Posterior vena cava (tissue), 2 donors: Measurements from ENCODE around the gene ALDH3A1. TPM values are rescaled to one million over a fixed set of nuclear protein-coding genes. Genes with fewer than 3 reads are reported as not detected.
"Not testable (repeated sequence)": the region's sequence is repeated elsewhere in the genome, so short reads cannot be mapped to it uniquely, and the experiment has no call there.

ENCODE experiments used
- DNase-seq: peaks from one replicate; pipeline ENCODE4 v3.0.0-alpha.2; 2020; ENCODE audit warnings: low spot score
- intact Hi-C, 2 donors: fragments of 100-400 bp; cut with DNase I; formaldehyde crosslinking; loops; one replicate each; pipeline versions ENCODE4 v1.14.1 to v1.14.2; 2022 to 2023
- long read RNA-seq, 2 donors: library from polyadenylated mRNA; unstranded; transcript quantifications; one replicate each; pipeline ENCODE4 v2.0.0, GENCODE V29; 2020 to 2021
- total RNA-seq, 2 donors: library from RNA; stranded (reverse); fragmentation: NEBNext Ultra II Directional; extraction: Animal tissue kit (Norgen Biotek cat#: 25700); gene quantifications; one replicate each; pipeline ENCODE4 v1.2.1, GENCODE V29; 2021
- donor health status: DM: yes; HTN: yes; CAD: no.
- donor health status: DM: yes; HTN: yes; CAD: no.

ALDH3A1 gene
- total RNA-seq = under 1 TPM in 1 of 2 donors, not detected in 1; 0.46 TPM
- long read RNA-seq, donor 1 = 0 reads
- long read RNA-seq, donor 2 = 0 reads

DNA sequence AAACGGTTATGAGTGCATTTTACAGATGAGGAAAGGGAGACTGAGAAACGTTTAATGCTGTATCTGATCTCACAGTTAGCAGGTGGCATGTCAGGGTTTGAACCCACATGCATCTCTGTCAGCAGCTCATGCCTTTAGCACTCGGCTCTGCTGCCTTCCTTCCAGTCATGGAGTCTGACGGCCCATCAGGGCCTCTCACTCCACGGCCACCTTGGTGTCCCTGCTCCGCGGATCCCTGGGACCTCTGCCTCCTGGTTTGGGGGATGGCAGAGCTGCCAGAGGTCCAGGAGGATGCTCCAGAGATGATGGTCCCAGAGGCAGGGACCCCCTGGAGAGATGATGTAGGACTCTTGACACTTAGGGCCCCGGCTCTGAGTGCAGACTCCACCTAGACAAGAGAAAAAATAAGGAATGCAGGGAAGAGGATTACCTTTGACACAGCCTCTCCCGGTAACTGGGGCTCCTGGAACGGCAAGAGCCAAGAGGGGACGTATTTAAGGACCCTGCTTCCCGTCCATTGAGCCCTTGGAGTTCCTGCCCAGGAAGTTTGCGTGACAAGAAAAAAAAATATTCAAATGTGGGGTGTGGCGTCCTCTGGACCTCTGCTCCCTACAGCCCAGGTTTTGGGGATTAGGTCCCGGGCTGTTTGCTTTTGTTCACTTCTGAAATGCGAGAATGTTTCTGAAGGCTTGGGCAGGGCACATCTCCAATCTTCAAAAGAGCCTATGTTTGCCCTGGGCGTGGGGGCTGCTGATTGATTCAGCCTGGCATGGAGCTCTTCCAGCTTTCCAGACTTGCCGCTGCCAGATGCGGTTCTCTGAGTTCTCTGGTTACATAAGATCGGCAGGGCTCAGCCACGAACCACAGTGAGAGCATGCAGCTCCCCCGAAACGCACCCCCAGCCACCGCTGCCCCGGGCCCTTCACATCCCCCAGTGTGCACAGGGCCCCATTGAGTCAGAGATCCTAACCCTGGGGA is at the start of gene ALDH3A1:
Gene ALDH3A1, minus strand, starts transcription at position 470 of the 978 bp plus-strand sequence. CDS start 3,169 bp downstream, outside the sequence.
- intact Hi-C loops = no loop called here
- DNase-seq = no peak

DNA sequence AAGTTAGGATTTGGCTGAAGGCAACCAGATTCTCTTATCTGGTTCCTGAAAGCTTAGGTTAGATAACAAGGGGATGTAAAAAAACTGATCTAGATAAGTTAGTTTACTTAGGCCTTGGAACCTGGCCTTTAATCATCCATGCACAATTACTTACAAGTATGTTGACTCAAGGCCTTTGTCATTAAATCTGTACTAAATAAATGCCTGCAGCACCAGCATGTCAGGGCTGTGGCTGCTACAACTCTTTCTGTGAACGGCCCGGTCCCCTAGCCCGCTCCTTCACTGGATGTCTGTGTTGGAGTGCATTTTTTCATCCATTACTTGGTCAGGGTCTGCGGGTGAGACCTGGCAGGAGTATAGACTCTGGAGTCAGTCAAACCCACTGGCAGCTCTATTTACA is 48.4 kb upstream of the ALDH3A1 start:
- no peak for DNase-seq
- intact Hi-C loops = loop anchor here in 1 of 2 donors (10.0 kb wide), 1 partner anchor 118 kb away; no protein-coding TSS in a partner anchor

DNA sequence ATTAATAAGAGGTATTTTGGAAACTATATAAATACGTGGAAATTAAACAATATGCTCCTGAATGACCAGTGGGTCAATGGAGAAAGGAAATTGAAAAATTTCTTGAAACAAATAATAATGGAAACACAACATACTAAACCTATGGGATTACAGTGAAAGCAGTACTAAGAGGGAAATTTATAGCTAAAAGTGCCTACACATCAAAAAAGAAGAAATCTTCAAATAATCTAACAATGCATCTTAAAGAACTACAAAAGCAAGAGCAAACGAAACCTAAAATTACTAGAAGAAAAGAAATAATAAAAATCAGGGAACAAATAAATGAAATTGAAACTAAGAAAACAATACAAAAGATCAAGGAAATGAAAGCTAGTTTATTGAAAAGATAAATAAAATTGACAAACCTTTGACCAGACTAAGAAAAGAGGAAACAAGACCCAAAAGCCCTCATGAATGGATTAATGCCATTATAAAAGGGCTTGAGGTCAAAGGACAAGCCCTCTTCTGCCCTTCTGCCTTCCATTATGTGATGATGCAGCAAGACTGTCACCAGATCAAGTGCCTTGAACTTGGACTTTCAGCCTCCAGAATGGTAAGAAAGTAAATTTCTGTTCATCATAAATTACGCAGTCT is 43.9 kb upstream of the ALDH3A1 start:
- intact Hi-C loops = loop anchor here in 1 of 2 donors (10.0 kb wide), 1 partner anchor 123 kb away; no protein-coding TSS in a partner anchor
- DNase-seq = no peak

DNA sequence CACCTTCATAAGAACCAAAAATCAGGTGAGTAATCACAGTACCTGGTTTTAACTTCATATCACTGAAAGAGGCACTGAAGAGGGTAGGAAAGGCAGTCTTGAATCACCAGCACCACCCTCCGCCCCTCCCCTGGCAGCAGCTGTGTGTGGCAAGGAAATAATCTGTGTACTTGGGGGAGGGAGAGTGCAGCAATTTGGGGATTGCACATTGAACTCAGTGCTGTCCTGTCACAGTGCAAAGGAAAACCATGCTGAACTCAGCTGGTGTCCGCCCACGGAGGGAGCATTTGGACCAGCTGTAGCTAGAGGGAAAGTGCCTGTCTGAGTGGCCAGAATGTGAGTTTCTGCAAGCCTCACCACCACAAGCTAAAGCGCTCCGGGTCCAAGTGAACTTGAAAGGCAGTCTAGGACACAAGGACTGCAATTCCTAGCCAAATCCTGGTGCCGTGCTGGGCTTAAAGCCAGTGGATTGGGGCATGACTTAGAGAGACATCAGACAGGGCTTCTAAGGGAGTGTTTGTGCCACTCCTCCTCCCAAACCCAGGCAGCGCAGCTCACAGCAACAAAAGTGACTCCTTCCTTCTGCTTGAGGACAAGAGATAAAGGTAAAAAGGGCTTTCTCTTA is 39.7 kb upstream of the ALDH3A1 start:
- intact Hi-C loops = no loop called here

DNA sequence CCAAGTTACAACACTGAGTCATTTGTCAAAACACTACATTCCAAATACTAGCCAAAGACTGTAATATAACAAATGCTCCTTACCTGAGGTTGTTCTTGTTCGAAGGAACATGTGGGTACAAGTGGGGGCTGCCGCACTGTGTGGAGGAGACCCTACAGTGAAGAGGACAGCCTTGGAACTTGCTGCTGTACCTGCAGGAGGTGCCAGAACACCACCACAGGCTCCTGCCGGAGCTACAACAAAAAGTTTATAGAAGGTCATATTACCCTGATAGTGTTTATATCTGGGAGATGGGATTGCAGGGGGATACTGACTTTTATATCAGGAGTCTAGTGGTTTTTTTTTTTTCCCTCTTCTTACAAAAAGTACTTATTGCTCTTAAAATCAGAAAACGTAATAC is 37.8 kb upstream of the ALDH3A1 start:
- no peak for DNase-seq

More for the DNA sequence above, 39.7 kb upstream of the ALDH3A1 start:
- no peak for DNase-seq

DNA sequence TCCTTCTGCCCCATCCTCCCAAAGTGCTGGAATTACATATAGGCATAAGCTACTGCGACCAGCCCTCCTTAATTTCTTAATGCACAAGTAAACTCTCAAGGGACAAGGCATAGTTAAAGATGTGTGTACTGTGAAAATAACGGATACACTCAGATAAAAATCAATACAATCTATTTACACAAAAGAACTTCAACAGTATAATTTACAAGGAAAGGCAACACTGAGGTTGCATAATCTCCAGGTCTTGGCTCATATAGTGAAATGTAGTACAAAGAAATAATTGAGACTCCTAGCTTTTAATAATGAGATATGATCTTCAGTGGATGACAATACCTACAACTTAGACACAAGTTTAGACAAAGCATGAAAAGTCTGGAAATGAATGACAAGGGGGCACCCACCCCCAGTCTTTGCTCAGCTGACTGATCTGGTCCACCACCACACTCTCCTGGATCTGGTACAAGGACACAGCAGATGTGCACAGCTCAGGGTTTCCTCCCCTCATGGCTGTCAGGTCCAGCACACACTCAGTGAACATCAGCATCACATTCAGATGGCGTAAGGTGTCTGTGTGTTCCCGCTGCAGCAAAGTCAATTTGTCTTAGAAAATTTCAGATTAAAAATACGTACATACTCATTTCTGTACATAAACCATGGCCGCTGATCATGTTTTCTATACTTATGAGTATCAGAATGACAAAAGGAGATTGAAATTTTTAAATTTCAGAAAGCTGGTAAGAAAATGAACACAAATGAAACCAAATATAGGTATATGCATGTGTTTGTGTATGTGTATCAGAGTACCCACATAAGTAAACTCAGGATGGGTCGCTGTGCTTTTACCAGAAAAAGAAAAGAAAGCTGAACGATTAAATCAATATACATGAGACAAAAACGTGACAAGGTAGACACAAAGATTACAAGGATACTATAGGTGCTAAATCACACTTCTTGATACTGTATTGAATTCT is 33.7 kb upstream of the ALDH3A1 start:
- DNase-seq = no peak
- intact Hi-C loops = no loop called here

More for the DNA sequence above, 37.8 kb upstream of the ALDH3A1 start:
- intact Hi-C loops = no loop called here

DNA sequence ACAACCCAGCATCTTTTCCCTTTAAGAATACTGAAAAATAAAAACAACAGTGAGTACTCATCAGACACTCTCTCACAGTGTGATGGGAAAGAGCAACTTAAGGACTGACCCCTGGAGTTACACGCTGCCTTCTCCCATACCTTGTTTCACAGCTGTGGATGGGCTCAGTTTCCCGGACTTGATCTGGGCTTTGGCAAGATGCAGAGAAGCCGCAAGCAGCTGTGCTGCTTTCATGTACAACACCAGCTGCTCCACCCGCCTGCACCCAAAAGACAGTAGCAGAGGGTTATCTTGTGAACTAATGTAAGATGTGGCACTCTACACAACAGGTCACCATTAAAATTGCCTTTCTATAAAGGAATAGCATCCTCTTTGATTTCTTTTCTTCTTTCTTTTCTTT is 32.7 kb upstream of the ALDH3A1 start:
- no peak for DNase-seq
- intact Hi-C loops = no loop called here

DNA sequence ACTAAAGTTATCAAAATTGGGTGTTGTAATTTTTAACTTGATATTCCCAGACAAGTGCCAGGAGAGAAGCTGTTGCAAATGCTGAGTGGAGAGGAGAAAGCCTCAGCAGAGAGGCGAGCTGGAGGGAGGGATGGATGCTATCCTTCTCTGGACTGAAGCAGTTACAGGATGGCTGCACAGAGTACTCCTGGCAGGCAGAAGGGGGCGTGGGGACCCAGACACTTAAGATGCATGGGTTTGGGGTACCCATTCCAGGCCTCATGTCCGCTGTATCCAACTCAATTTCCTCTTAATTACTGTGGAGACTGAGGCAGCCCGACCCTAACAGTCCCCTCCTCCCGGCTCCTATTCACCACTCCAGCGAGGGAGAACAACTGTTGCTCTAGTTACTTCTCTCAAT is 25.4 kb upstream of the ALDH3A1 start:
- DNase-seq = no peak
- intact Hi-C loops = no loop called here

DNA sequence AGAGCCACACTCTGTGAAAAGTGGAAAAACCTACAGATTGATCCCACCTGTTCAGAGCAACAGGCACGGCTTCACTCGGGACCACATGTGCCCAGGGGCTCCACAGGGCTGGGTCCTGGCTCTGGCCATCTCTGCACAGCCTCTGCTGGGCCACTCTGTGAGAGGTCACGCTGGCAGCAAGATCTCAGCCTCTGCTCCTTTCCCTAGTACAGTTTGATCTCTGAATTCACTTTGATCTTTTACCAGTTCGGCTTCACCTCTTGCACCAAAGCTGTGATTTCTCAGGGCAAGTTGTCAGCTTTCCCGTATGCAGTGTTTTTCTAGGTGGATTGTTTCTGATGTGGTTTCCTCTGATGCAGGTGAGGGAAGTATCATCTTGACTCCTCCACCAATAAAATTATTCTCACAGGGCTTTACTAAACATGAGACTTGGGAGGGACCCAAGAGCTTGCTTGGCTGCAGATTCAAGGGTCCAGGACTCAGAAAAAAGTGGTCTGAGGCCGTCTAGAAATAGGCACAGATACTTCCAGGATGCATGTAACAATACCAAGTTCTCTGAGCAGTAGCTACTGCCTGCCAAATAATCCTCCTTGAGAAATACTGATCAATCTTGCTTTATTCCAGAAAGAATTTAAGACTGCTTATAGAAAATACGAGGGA is 24.0 kb upstream of the ALDH3A1 start:
- intact Hi-C loops = no loop called here

DNA sequence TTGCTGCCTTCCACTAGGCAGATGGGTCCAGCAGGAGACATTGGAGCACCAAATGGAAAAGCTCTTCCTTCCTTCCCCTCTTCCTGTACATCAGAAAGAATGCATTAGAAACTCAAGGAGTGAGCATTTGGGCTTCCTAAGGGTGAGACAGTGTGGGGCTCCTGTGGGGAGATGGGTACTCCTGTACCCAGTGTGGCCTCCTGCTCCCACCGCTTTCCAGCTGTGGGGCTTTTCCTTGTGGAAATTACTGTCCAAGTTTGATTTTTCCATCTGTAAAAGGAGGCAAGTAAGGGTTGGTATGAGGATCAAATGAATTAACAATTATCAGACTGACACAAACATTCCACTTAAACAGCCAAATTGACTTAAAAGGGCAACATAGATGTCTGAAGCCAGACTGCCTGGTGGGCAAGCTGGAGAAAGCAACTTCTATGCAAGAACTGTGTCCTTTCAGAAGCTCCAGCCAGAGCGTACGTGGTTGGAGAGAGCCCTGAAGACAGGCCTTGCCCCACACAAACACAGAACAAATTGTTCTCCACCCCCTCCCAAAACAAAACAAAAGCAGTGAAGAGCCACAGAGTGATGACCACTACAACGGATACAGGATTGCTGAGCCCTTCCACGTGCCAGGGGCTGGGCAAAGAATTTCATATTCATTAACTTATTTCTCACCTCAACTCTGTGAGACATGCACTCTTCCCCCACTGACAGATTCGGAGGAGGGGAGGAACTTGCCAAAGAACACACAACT is 23.1 kb upstream of the ALDH3A1 start:
- no peak for DNase-seq
- intact Hi-C loops = no loop called here

More for the DNA sequence above, 24.0 kb upstream of the ALDH3A1 start:
- no peak for DNase-seq

DNA sequence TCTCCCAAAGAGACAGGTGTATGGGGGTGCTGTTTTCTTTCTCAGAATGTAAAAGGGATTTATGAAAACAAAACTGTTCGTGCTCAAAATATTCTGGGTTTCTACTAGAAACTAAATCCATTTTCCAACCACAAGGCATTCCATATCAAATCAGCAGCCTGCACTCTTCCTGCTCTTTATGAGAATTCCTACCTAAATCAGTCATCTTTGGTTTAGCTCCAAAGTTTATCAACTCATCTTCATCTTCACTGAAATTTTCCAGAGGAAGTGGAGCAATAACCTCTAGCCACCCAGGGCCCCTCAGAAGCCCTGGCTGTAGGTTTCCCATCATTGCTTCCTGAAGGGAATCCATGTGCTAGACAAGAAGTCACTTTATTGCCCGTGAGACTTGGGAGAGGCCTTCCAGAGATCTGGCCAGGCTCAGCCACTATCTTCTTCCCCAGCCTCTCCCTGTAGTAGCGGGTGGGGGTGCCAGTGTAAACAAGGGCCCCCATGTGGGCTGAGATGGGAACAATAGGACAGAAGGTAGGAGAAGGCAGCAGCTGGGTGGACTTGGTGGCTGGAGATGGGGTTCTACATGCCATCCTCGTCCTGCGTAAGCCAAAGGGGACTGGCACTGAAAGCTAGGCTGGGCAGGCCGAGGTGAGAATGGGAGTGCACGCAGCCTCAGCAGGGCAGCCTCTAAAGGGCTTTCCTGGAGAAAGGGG is 22.0 kb upstream of the ALDH3A1 start:
- DNase-seq = no peak
- intact Hi-C loops = loop anchor here in 1 of 2 donors (5.0 to 10.0 kb wide), 3 partner anchors 258 to 778 kb away; partner anchors contain the start of gene B9D1

DNA sequence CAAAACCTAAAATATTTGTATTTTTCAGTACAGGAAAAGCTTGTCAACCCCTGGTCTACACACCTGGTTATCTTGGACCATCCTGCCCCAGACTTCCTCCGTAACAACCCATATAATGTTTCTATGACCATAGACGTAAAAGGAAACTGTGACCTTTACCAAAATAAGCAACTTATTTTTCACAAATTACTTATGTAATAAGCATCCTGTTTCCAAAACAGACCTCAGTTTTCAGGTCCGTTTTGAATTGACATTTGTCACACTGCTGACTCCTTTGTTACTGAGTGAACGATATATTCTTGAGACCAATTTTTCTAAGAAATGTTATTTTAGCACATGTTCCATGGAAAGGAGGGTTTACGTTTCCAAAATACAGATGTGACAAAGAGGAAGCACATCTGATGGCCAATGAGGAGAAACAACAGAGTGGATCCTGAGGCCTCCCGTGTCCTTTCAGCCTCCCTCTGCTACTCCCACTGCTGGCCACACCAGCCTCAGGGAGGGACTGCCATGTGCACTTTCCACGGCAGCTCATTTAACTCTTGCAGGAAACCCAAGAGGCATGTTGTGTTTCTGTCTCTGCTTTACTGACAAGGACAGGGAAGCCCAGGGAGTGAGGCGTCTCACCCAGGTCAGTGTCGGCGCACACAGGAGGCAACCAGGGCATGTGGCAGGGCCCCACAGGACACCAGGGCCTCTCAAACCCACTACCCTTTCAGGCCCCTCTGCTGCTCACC is 20.1 kb upstream of the ALDH3A1 start:
- no peak for DNase-seq
- intact Hi-C loops = loop anchor here in 1 of 2 donors (5.0 to 10.0 kb wide), 3 partner anchors 256 to 776 kb away; partner anchors contain the start of gene B9D1

DNA sequence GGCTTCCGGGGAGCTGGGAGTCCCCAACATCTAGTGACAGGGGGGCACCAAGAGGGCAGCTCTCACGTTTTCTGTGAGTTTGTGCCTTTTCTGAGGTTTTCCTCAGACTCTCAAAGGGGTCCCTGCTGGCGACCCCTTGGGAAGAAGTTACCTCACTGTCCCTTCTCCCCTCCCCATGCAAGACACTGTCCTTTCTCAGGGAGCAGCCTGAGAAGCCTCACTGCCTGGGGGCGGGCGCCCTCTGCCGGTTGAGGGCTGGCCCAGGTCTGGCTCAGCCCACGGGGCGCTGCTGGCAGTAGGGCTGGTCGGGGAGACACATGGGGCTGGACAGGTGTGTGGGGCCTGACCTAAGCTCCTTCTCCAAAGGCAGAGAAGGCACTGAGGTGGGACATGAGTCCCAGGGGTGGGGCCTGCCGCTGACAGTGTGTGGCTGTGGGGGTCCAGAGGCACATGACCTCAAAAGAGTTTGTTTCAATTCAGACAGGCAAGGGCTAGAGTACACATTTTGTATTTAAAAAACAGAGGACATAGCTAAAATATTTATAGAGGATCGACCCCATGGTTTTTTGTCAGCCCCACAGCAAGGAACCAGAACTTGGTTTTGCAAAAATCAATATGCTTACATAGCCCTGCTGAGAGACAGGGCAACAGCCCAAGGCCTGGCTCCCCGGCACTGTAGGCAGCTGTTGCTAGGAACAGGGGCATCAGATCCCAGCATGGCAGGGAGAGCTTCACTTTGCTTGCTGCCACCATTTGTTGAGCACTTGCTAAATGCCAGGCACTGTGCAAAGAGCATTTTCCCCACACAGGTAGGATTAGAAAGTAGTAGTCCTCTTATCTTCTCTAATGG is 18.5 kb upstream of the ALDH3A1 start:
- DNase-seq = peak; percentile 93
- intact Hi-C loops = loop anchor here in 1 of 2 donors (5.0 to 10.0 kb wide), 3 partner anchors 254 to 774 kb away; partner anchors contain the start of gene B9D1

DNA sequence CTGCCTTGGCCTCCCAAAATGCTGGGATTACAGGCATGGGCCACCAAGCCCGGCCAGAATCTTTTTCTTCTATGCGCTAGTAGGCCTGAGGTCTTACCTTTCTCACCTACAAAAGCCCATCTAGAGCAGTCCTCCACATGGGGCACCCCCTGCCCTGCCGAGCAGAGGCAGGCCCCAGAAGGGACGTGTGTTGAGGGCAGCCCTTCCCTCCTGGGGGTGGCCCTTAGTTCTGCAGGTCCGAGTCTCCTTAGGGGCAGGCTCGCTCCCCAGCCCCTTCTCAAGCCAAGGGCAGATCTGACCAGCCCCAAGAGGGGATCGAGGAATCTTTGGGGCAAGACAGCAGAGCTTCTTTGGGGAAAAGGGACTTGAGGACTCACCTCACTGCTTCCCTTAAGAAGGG is 17.9 kb upstream of the ALDH3A1 start:
- intact Hi-C loops = loop anchor here in 1 of 2 donors (5.0 to 10.0 kb wide), 3 partner anchors 254 to 774 kb away; partner anchors contain the start of gene B9D1
- no peak for DNase-seq

DNA sequence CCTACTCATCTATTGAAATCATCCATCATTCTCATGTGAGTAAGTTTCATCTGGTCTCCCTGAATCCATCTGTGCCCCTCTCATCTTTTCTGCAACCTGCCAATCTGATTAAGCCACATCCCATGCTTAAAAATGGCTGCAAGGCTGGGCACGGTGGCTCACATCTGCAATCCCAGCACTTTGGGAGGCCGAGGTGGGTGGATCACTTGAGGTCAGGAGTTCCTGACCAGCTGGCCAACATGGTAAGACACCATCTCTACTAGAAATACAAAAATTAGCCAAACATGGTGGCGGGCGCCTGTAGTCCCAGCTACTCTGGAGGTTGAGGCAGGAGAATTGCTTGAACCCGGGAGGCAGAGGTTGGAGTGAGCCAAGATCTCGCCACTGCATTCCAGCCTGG is 15.9 kb upstream of the ALDH3A1 start:
- not testable (repeated sequence) for DNase-seq
- intact Hi-C loops = loop anchor here (5.0 to 10.0 kb wide), 3 partner anchors 252 to 402 kb away; partner anchors contain the start of gene B9D1 (in 2 of the 2)
